HepG2 (cell line): Measurements from ENCODE around the gene PELI2. TPM values are rescaled to one million over a fixed set of nuclear protein-coding genes. Genes with fewer than 3 reads are reported as not detected.

ENCODE experiments used
- ATAC-seq: fragments of 200-7000 bp; cut with Tn5 transposase; 3 replicates; pipeline ENCODE4 v1.9.1; 2020; ENCODE audit warnings: mild to moderate bottlenecking, moderate library complexity
- BruUV-seq: library from RNA; stranded (reverse); fragments of 400-500 nt; replicated peaks from 2 replicates; lab custom pipeline; 2021; lab: Mats Ljungman, UMichigan
- CTCF ChIA-PET: fragments of 300-600 bp; formaldehyde crosslinking; extraction: SDS; loops from one replicate; lab custom pipeline; 2021; ENCODE audit warnings: low total read pairs, inconsistent platforms, low intra/inter-chr PET ratio; lab: Yijun Ruan, JAX
- POLR2A ChIA-PET: fragments of 350-600 bp; sonication (Branson Sonifier 250); formaldehyde crosslinking; loops from one replicate; lab custom pipeline; 2020; ENCODE audit warnings: antibody characterized with exemption, inconsistent platforms; lab: Yijun Ruan, JAX
- DNase-seq: peaks from one replicate; pipeline ENCODE4 v3.0.0-alpha.2; 2015; ENCODE audit warnings: low spot score
- FAIRE-seq: peaks from 3 replicates; lab custom pipeline; 2011; peaks lifted over from hg19 to GRCh38; lab: Jason Lieb, UNC
- H2AFZ ChIP-seq: one replicate; pipeline ENCODE4 v1.6.1; 2011; ENCODE audit warnings: low read length, inconsistent platforms
- H3K27ac ChIP-seq: fragments of 300-600 bp; 3 replicates; pipeline ENCODE4 v1.8.0; 2011; ENCODE audit warnings: mixed run types, mild to moderate bottlenecking, mixed read lengths, low read length, inconsistent platforms; ENCODE audit not compliant: insufficient read depth; ENCODE audit errors: extremely low read length
- H3K27me3 ChIP-seq, 2 experiments: fragments of 200-600 bp in 1 of 2; 2 replicates in 1 of 2; 3 replicates in 1 of 2; pipeline versions ENCODE4 v1.6.0 to v1.8.0; 2011; ENCODE audit warnings: low read length in 2 of 2, mild to moderate bottlenecking in 2 of 2, moderate library complexity in 2 of 2, inconsistent platforms in 1 of 2; ENCODE audit not compliant: insufficient read depth in 2 of 2, control insufficient read depth in 1 of 2
- H3K36me3 ChIP-seq, 2 experiments: fragments of 200-600 bp in 1 of 2; replicated peaks in 1 of 2; 2 replicates in 1 of 2; 3 replicates in 1 of 2; pipeline versions ENCODE4 v1.5.1 to v1.8.0; 2011; ENCODE audit warnings: low read length in 2 of 2, inconsistent platforms in 1 of 2; ENCODE audit not compliant: insufficient read depth in 2 of 2, control insufficient read depth in 1 of 2
- H3K4me1 ChIP-seq: 2 replicates; pipeline ENCODE4 v1.5.1; 2012; ENCODE audit warnings: low read length, inconsistent platforms; ENCODE audit not compliant: insufficient read depth
- H3K4me2 ChIP-seq: 2 replicates; pipeline ENCODE4 v1.6.0; 2011; ENCODE audit warnings: low read depth, low read length, inconsistent platforms
- H3K4me3 ChIP-seq, 3 experiments: fragments of 200-600 bp in 1 of 3; sonication (generic), shearing (Covaris generic) in 1 of 3; replicated peaks in 1 of 3; 2 replicates each; pipeline ENCODE4 v1.5.1; 2011 to 2016; ENCODE audit warnings: low read length in 3 of 3, inconsistent platforms in 2 of 3, low read depth in 2 of 3, mild to moderate bottlenecking in 2 of 3, control low read depth in 1 of 3, mixed read lengths in 1 of 3; ENCODE audit not compliant: insufficient read depth in 1 of 3
- H3K79me2 ChIP-seq: one replicate; pipeline ENCODE4 v1.6.1; 2011; ENCODE audit warnings: low read length, inconsistent platforms; ENCODE audit not compliant: insufficient read depth
- H3K9ac ChIP-seq: 2 replicates; pipeline ENCODE4 v1.6.0; 2011; ENCODE audit warnings: mild to moderate bottlenecking, low read depth, low read length, inconsistent platforms; ENCODE audit not compliant: insufficient read depth
- H3K9me3 ChIP-seq: 2 replicates; pipeline ENCODE4 v1.5.1; 2012; ENCODE audit warnings: mild to moderate bottlenecking, low read length
- H4K20me1 ChIP-seq: 2 replicates; pipeline ENCODE4 v1.6.0; 2011; ENCODE audit warnings: inconsistent platforms, mild to moderate bottlenecking, low read length, moderate library complexity; ENCODE audit not compliant: insufficient read depth
- ARID2 ChIP-seq: sonication (generic); formaldehyde crosslinking; IDR thresholded peaks from 2 replicates; pipeline ENCODE4 v1.8.1; 2022; ENCODE audit warnings: mild to moderate bottlenecking, missing genetic modification reagents, borderline replicate concordance
- CCAR2 ChIP-seq: fragments of 200-400 bp; formaldehyde crosslinking; optimal IDR thresholded peaks from 2 replicates; pipeline ENCODE3; 2018; ENCODE audit warnings: low read depth, mild to moderate bottlenecking, low read length, moderate library complexity
- ETV6 ChIP-seq: sonication (generic); formaldehyde crosslinking; conservative IDR thresholded peaks from 2 replicates; pipeline ENCODE4 v1.4.0; 2020; ENCODE audit warnings: missing genetic modification reagents
- RCOR2 ChIP-seq: IDR thresholded peaks from 2 replicates; pipeline ENCODE4 v1.6.1; 2016; ENCODE audit warnings: missing biosample characterization, missing genetic modification reagents
- SAP130 ChIP-seq: IDR thresholded peaks from 2 replicates; pipeline ENCODE4 v1.6.1; 2016; ENCODE audit warnings: low read depth
- TFE3 ChIP-seq: IDR thresholded peaks from 2 replicates; pipeline ENCODE4 v1.6.1; 2016
- TSC22D2 ChIP-seq: sonication (generic); formaldehyde crosslinking; IDR thresholded peaks from 2 replicates; pipeline ENCODE4 v1.5.1; 2020; ENCODE audit warnings: missing genetic modification reagents, mild to moderate bottlenecking, borderline replicate concordance
- ZBTB20 ChIP-seq: sonication (generic); formaldehyde crosslinking; IDR thresholded peaks from 2 replicates; pipeline ENCODE4 v1.8.1; 2023; ENCODE audit warnings: missing genetic modification reagents, low read depth, mild to moderate bottlenecking, borderline replicate concordance
- ZFX ChIP-seq: sonication (generic); formaldehyde crosslinking; IDR thresholded peaks from 2 replicates; pipeline ENCODE4 v1.4.0; 2020; ENCODE audit warnings: mild to moderate bottlenecking, low read depth, missing genetic modification reagents, moderate library complexity
- ZNF124 ChIP-seq: sonication (generic); formaldehyde crosslinking; IDR thresholded peaks from 2 replicates; pipeline ENCODE4 v1.4.0; 2020; ENCODE audit warnings: missing genetic modification reagents
- ZNF710 ChIP-seq: sonication (generic); formaldehyde crosslinking; IDR thresholded peaks from 2 replicates; pipeline ENCODE4 v1.5.0; 2020; ENCODE audit warnings: mild to moderate bottlenecking, missing genetic modification reagents, borderline replicate concordance
- ZNF841 ChIP-seq: sonication (generic); formaldehyde crosslinking; IDR thresholded peaks from 2 replicates; pipeline ENCODE4 v1.8.1; 2023; ENCODE audit warnings: missing genetic modification reagents, borderline replicate concordance
- ZSCAN30 ChIP-seq: sonication (generic); formaldehyde crosslinking; IDR thresholded peaks from 2 replicates; pipeline ENCODE4 v1.5.0; 2020; ENCODE audit warnings: mild to moderate bottlenecking, missing genetic modification reagents
- WGBS: methylation state at CpG from one replicate; pipeline ENCODE4 v1.1.6; 2017; ENCODE audit warnings: low lambda C conversion rate; 5-methylcytosine and 5-hydroxymethylcytosine counted together
- in situ Hi-C: cut with HindIII; loops from 2 replicates; pipeline ENCODE4 v1.10.0; 2017; ENCODE audit warnings: low pct_unique_long_range_greater_than_20kb; ENCODE audit not compliant: extremely low pct_ligation_motif_present
- intact Hi-C: fragments of 100-400 bp; cut with micrococcal nuclease; formaldehyde crosslinking; loops from one replicate; pipeline ENCODE4 v1.10.0; 2022; ENCODE audit not compliant: unreplicated experiment
- polyA plus RNA-seq, 8 experiments: library from polyadenylated mRNA; depleted of rRNA in 3 of 8; stranded (reverse) in 7 of 8; unstranded in 1 of 8; fragments of >200 nt; fragmentation: Illumina TruSeq in 4 of 8; extraction: Trizol in 4 of 8; gene quantifications; 2 replicates each; pipeline versions ENCODE4 v1.2.1 to v1.2.3, GENCODE V29; 2011 to 2016; ENCODE audit warnings: low read depth in 4 of 8, missing spikeins in 1 of 8, mixed read lengths in 1 of 8; ENCODE audit not compliant: insufficient read depth in 1 of 8
- total RNA-seq, 5 experiments: library from RNA; depleted of rRNA; stranded (reverse); fragments of >200 nt; fragmentation: Illumina TruSeq; extraction: Trizol; gene quantifications; 2 replicates each; pipeline ENCODE4 v1.2.3, GENCODE V29; 2016; ENCODE audit warnings: low read depth in 1 of 5

The PELI2 gene
- total and polyA plus RNA-seq, 2 of the 13 experiments (the other 11 are each of a cell fraction or from before 2014, with no cell fraction given): 0.07 TPM; not detected in 1

- TF ChIP-seq TFE3 (CRISPR knock-in tag) (no peak), ETV6 (CRISPR knock-in tag) (no peak), ZNF841 (no peak), RCOR2 (CRISPR knock-in tag) (no peak), ZFX (CRISPR knock-in tag) (no peak)
These were observed 182.3 kb downstream of the PELI2 start (continued) for GRCh38 chr14:56300495-56300894.

GRCh38 chr14:56304456-56304855, 186.2 kb downstream of the PELI2 start:
- intact Hi-C loops (no loop called here), in situ Hi-C loops (no loop called here)
- CTCF ChIA-PET: no interaction called here
- H3K9ac ChIP-seq: no peak overlapping the region
- WGBS: 0% methylated on average over 4 of the region's 4 CpGs
- no peak overlapping the region for H2AFZ ChIP-seq
- H3K4me1 ChIP-seq: no peaks in the 10 kb centered on the region
- TF ChIP-seq ZBTB20 (CRISPR knock-in tag) (no peak), ZNF710 (CRISPR knock-in tag) (no peak), ZSCAN30 (CRISPR knock-in tag) (no peak), TSC22D2 (CRISPR knock-in tag) (no peak), ZNF124 (CRISPR knock-in tag) (no peak), ARID2 (CRISPR knock-in tag) (no peak), CCAR2 (no peak), SAP130 (no peak)
- no peaks in the 10 kb centered on the region for H3K27me3 ChIP-seq
- H4K20me1 ChIP-seq: no peaks in the 10 kb centered on the region
- no peaks in the 10 kb centered on the region for H3K36me3 ChIP-seq
- ATAC-seq: no peak
- no peaks in the 10 kb centered on the region for H3K9me3 ChIP-seq
- no TSS peak for BruUV-seq
- POLR2A ChIA-PET: no interaction called here
- H3K79me2 ChIP-seq: no peaks in the 10 kb centered on the region
- no peak for FAIRE-seq
- no peak overlapping the region for H3K27ac ChIP-seq
- H3K4me2 ChIP-seq: no peak overlapping the region
- H3K4me3 ChIP-seq: no peak overlapping the region
- DNase-seq: no peak
